Subcutaneous abdominal adipose tissue (tissue), 5 donors: ENCODE data around the gene GRAMD1A.
"Not testable (repeated sequence)": the region's sequence is repeated elsewhere in the genome, so short reads cannot be mapped to it uniquely, and the experiment has no call there.

Experiments
- H3K27ac ChIP-seq: one replicate; pipeline ENCODE4 v1.7.0; 2013; ENCODE audit warnings: low read depth, mild to moderate bottlenecking, inconsistent platforms, low read length, moderate library complexity
- H3K27me3 ChIP-seq, 5 donors: one replicate each; pipeline ENCODE4 v1.7.0; 2013; ENCODE audit warnings: low read length in 5 of 5, inconsistent platforms in 1 of 5; ENCODE audit not compliant: control insufficient read depth in 5 of 5, insufficient read depth in 4 of 5
- H3K36me3 ChIP-seq, 5 donors: one replicate each; pipeline ENCODE4 v1.7.0; 2013; ENCODE audit warnings: low read length in 5 of 5; ENCODE audit not compliant: control insufficient read depth in 5 of 5, insufficient read depth in 5 of 5
- H3K4me1 ChIP-seq, 5 donors: one replicate each; pipeline ENCODE4 v1.7.0; 2013; ENCODE audit warnings: low read length in 5 of 5, mild to moderate bottlenecking in 3 of 5, moderate library complexity in 1 of 5; ENCODE audit not compliant: control insufficient read depth in 5 of 5, insufficient read depth in 5 of 5
- H3K4me3 ChIP-seq, 5 donors: one replicate each; pipeline ENCODE4 v1.7.0; 2013; ENCODE audit warnings: low read length in 5 of 5, low read depth in 1 of 5
- H3K9ac ChIP-seq, 5 donors: one replicate each; pipeline ENCODE4 v1.7.0; 2013; ENCODE audit warnings: low read length in 5 of 5, mild to moderate bottlenecking in 4 of 5, moderate library complexity in 3 of 5
- H3K9me3 ChIP-seq, 5 donors: one replicate each; pipeline ENCODE4 v1.7.0; 2013; ENCODE audit warnings: low read length in 5 of 5; ENCODE audit not compliant: control insufficient read depth in 5 of 5
- donor health status: healthy.
- donor health status: healthy.
- donor health status: healthy.
- donor health status: healthy.
- donor health status: healthy.

The GRAMD1A gene

DNA sequence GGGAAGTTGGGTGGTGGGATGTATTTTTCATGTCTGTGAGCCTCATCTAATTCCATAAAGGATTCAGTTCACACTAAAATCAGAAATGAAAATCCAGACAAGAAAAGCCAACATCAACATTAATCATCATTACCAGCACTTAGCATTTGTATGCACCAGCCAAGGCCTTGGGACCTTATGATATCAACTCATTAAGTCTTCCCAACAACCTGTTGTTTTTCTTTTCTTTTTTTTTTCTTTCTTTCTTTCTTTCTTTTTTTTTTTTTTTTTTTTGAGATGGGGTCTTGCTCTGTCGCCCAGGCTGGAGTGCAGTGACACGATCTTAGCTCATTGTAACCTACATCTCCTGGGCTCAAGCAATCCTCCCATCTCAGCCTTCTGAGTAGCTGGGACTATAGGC is 50.5 kb downstream of the GRAMD1A start:
- H3K4me1 ChIP-seq, result peaks cover 0 to 15% (median 12%) of the 10 kb centered on the region in 5 donors
- not testable (repeated sequence) for H3K27me3 ChIP-seq, H3K27ac ChIP-seq, H3K9ac ChIP-seq, H3K4me3 ChIP-seq, H3K9me3 ChIP-seq, H3K36me3 ChIP-seq

DNA sequence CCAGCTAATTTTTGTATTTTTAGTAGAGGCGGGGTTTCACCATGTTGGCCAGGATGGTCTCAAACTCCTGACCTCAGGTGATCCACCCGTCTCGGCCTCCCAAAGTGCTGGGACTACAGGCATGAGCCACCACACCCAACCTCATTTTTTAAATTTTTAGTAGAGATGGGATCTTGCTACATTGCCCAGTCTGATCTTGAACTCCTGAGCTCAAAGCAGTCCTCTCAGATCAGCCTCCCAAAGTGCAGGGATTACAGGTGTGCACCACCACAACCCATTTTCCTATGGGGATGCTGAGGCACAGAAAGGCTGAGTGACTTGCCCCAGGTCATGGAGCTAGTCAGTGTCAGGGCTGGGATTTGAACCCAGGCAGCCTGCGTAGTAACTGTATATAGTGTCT is 51.1 kb downstream of the GRAMD1A start:
- H3K4me1 ChIP-seq, result peaks cover 0 to 11% (median 9%) of the 10 kb centered on the region in 5 donors
- H3K9me3 ChIP-seq, H3K36me3 ChIP-seq, H3K27me3 ChIP-seq, H3K9ac ChIP-seq, H3K27ac ChIP-seq, H3K4me3 ChIP-seq: not testable (repeated sequence)

DNA sequence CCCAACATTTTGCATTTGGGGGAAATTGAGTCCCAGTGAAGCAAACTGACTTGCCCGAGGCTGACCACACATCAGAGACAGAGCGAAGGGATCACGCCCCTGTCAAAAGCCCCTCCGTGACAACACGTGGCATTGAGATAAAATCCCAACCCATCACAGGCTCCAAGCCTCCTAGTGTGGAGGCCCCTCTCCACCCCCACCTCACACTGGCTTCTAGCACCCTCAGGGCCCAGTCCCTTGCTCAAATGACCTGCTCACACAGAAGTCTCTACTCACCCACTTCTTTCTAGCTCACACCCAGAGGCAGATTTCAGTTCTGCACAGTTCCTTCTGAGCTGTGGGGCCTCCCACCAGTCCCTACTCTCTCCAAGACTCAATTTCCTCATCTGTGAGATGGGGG is 51.7 kb downstream of the GRAMD1A start:
- no peaks in the 10 kb centered on the region for H3K9me3 ChIP-seq
- H3K9ac ChIP-seq, result no peak overlapping the region
- H3K27ac ChIP-seq, result no peak overlapping the region
- no peak overlapping the region for H3K4me3 ChIP-seq
- peaks cover 0 to 8% (median 6%) of the 10 kb centered on the region in 5 donors for H3K4me1 ChIP-seq
- H3K27me3 ChIP-seq, result peaks cover 0 to 13% (median 8%) of the 10 kb centered on the region in 5 donors
- no peaks in the 10 kb centered on the region for H3K36me3 ChIP-seq

DNA sequence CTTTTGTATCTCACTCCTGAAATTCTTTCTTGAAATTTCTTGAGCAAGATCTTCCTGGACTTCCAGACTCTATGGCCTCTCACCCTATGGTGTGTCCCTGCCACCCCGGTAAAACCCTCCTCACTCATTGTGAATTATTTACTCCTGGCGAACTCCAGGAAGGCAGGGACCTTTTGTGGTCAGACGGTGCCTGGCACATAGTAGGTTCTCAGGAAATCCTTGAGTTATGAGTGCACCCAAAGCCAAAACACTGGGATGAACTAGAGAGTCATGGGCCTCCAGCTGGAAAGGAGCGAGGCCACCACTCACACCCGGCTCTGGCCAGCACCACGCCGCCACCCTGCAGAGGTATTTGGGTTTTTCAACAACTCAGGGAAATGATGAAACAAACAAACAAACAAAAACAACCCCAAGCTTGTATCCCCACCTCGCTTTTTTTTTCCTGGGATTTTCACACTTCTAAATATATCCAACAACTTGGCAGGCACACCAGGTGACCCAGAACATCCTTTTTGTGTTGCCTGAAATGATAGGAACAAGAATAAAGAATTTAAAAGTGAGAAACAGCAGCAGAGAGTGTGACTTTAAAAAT is 52.6 kb downstream of the GRAMD1A start:
- Histone ChIP-seq H3K9ac (no peak overlapping the region), H3K4me1 (peaks cover 0 to 8% (median 6%) of the 10 kb centered on the region in 5 donors), H3K9me3 (no peaks in the 10 kb centered on the region), H3K36me3 (no peaks in the 10 kb centered on the region), H3K27me3 (peaks cover 0 to 13% (median 8%) of the 10 kb centered on the region in 5 donors), H3K4me3 (no peak overlapping the region), H3K27ac (no peak overlapping the region)

DNA sequence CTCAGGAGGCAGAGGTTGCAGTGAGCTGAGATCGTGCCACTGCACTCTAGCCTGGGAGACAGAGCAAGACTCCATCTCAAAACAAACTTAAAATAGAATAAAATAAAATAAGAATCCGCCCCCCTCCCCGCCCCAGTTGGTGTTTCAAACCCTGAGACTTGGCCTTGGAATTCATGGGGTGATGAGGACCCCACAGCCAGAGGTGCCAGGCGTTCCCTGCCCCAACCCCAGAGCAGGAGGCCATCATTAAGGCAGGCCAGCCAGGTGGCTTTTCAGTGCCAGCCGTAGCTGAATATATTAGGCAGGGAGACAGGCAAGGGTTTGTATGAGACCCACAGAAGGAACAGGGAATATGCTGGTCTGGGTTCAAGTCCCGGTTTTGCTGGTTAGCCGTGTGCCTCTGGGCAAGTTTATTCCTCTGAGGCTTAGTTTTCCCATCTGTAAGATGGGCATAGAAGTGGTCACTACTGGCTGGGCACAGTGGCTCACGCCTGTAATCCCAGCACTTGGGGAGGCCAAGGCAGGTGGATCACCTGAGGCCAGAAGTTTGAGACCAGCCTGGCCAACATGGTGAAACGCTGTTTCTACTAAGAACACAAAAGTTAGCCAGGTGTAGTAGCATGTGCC is 53.7 kb downstream of the GRAMD1A start:
- no peaks in the 10 kb centered on the region for H3K9me3 ChIP-seq
- H3K9ac ChIP-seq, result no peak overlapping the region
- peaks cover 0 to 13% (median 8%) of the 10 kb centered on the region in 5 donors for H3K27me3 ChIP-seq
- no peak overlapping the region for H3K4me3 ChIP-seq
- H3K27ac ChIP-seq, result no peak overlapping the region
- H3K4me1 ChIP-seq, result peaks cover 0 to 6% (median 5%) of the 10 kb centered on the region in 5 donors
- no peaks in the 10 kb centered on the region for H3K36me3 ChIP-seq

DNA sequence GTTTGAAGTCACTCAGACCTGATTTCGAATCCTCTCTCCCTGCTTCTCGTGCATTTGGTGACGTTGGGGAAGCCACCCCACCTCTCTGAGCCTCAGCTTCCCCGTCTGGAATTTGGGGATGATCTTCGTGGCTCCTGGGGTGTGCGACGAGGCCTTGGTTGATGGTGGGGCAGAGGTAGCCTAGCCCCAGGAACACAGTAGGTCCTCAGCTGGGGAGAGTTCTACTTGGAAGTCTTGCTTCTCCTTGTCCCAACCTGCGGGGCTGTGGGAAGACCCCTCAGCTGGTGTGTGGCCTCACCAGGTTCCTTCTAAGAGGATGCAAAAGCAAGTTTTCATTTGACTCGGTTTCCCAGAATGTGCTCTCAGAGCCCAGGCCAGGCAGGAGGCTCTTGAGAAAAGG is 54.5 kb downstream of the GRAMD1A start:
- H3K9ac ChIP-seq, result no peak overlapping the region
- H3K27me3 ChIP-seq, result peaks cover 0 to 13% (median 11%) of the 10 kb centered on the region in 5 donors
- no peaks in the 10 kb centered on the region for H3K4me1 ChIP-seq
- H3K27ac ChIP-seq, result no peak overlapping the region
- H3K9me3 ChIP-seq, result no peaks in the 10 kb centered on the region
- H3K36me3 ChIP-seq, result no peaks in the 10 kb centered on the region
- H3K4me3 ChIP-seq, result no peak overlapping the region

DNA sequence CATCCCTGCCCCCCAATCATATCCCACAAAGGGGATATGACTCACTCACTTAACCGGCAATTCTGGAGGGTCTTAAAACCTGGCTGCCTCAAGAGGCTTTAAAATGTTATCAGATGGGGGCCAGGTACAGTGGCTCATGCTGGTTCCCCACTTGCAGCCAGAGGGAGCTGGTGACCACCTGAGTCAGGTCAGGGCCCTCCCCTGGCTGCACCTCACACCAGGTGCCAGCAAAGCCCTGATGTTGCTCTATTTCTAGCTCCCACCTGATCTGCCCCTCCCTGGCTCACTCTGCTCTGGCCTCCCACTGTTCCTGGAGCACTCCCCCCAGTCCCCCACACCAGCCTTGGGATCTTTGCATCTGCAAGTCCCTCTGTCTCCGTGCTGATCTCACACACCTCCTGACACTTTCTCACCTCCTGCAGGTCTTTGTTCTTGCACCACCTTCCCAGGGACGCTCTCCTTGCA is 55.6 kb downstream of the GRAMD1A start:
- H3K27me3 ChIP-seq, result peaks cover 0 to 13% (median 11%) of the 10 kb centered on the region in 5 donors
- no peaks in the 10 kb centered on the region for H3K9me3 ChIP-seq
- no peaks in the 10 kb centered on the region for H3K4me1 ChIP-seq
- no peak overlapping the region for H3K27ac ChIP-seq
- H3K36me3 ChIP-seq, result no peaks in the 10 kb centered on the region
- H3K4me3 ChIP-seq, result no peak overlapping the region
- H3K9ac ChIP-seq, result no peak overlapping the region

DNA sequence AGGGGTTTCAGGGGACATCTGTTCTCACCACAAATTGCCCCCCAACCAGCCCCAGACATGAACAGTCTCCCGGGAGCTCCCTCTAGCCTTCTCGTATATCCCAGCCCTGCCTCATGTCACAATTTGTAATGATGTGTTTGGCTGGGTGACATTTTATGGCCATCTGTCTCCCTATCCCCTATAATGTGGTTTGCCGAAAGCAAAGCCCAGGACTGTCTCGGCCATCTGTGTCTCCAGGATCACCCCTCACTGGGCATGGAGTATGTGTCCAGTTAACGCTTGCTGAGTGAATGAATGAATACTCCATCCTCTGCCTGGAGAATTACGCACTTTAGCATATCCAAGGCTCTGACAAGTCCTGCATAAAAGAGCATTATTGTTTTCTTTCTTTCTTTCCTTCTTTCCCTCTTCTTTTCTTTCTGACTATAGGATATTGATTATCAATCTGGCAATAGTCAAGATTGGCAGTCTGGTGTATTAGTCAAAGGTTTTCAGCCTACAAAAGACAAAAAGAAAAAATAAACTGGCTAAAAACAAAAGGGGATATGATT is 56.5 kb downstream of the GRAMD1A start:
- Histone ChIP-seq H3K9me3 (no peaks in the 10 kb centered on the region), H3K27me3 (peaks cover 0 to 13% (median 11%) of the 10 kb centered on the region in 5 donors), H3K27ac (no peak overlapping the region), H3K4me1 (no peaks in the 10 kb centered on the region), H3K36me3 (no peaks in the 10 kb centered on the region), H3K4me3 (no peak overlapping the region), H3K9ac (no peak overlapping the region)

DNA sequence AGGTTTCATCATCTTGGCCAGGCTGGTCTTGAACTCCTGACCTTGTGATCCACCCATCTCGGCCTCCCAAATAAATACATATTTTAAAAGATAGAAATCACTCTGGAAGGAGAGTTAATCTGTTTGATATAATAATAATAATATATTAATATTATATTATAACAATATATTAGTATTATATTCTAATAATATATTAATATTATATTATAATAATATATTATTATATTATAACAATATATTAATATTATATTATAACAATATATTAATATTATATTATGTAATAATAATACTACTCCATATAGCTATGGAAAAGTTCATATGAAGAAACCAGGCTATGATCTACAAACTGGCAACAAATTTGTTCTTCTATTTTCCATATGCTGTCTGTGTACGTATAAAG is 58.2 kb downstream of the GRAMD1A start:
- H3K9ac ChIP-seq, result no peak overlapping the region
- H3K36me3 ChIP-seq, result no peaks in the 10 kb centered on the region
- H3K27me3 ChIP-seq, result peaks cover 0 to 13% (median 11%) of the 10 kb centered on the region in 5 donors
- no peak overlapping the region for H3K27ac ChIP-seq
- no peak overlapping the region for H3K4me3 ChIP-seq
- H3K9me3 ChIP-seq, result no peaks in the 10 kb centered on the region
- no peaks in the 10 kb centered on the region for H3K4me1 ChIP-seq

DNA sequence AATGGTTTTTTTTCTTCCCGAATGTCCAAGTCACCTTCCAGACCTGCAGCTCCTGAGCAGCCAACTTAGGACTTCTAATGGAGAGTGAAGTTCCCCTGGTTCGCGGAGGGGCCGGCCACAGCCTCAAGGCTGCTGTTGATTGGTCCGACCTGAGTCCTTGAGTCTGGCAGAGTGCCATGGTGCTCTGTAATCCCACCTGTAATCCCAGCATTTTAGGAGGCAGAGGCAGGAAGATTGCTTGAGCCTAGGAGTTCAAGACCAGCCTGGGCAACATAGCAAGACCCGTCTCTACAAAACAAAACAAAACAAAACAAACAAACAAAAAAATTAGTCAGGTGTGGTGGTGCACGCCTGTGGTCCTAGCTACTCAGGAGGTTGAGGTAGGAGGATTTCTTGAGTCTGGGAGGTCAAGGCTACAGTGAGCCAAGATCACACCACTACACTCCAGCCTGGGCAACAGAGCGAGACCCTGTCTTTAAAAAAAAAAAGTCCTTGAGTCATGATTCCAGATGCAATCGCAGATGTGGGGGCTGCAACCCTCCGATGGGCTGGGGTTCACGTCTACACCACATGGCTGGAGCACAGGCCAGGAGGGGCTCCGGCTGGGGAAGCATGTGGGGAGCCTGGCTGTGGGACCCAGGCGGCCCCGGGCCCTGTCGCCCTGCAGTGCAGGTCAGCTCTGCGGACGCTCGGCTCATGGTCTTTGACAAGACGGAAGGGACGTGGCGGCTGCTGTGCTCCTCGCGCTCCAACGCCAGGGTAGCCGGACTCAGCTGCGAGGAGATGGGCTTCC is 59.1 kb downstream of the GRAMD1A start:
- Histone ChIP-seq H3K9ac (no peak overlapping the region), H3K27me3 (peaks cover 0 to 13% (median 11%) of the 10 kb centered on the region in 5 donors), H3K4me3 (no peak overlapping the region), H3K4me1 (no peaks in the 10 kb centered on the region), H3K36me3 (no peaks in the 10 kb centered on the region), H3K27ac (no peak overlapping the region), H3K9me3 (no peaks in the 10 kb centered on the region)
